ENCODE data around the gene OR51F1. TPM values are rescaled to one million over a fixed set of nuclear protein-coding genes. Genes with fewer than 3 reads are reported as not detected.

Gene OR51F1, protein sequence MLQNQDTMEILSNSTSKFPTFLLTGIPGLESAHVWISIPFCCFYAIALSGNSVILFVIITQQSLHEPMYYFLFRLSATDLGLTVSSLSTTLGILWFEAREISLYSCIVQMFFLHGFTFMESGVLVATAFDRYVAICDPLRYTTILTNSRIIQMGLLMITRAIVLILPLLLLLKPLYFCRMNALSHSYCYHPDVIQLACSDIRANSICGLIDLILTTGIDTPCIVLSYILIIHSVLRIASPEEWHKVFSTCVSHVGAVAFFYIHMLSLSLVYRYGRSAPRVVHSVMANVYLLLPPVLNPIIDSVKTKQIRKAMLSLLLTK
- total RNA-seq (2014; rRNA removed; shearing (Covaris generic)) (not detected in 2 replicates), polyA plus RNA-seq (2016; fragmentation: Nextera tagmentation; extraction: Ambion mirVana) (not detected in 2 replicates)
- long read RNA-seq, result 0 reads

DNA sequence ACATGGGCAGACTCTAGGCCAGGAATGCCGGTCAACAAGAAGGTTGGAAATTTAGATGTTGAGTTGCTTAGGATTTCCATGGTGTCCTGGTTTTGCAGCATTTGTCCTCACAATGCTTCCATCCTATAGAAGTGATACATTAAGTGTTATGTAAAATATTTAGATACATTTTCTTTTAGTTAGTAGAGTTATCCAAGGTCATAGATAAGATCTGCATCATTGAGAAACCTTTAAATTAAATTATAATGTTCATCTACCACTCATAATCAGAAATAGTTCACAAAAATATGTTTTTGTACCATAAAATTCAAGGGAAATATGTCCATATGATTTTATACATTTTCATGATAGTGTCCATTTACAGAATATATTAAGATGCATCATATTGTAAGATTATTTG, at the start of gene OR51F1:
OR51F1 (minus strand) TSS at position 101 of the 400 bp plus-strand sequence; CDS start at position 101, 0 bp downstream.
- no peaks in the 10 kb centered on the region for H3K27me3 ChIP-seq (ENCODE audit: insufficient read depth)
- H3K27ac Mint-ChIP-seq, result no peak within 1 kb of the TSS
- H3K4me3 Mint-ChIP-seq, result no peak within 1 kb of the TSS
- no peak within 1 kb of the TSS for H3K4me2 ChIP-seq
- H3K36me3 ChIP-seq (ENCODE audit: insufficient read depth), result no peaks in the 10 kb centered on the region
- H3K79me2 ChIP-seq (replicated peaks; ENCODE audit: insufficient read depth), result no peaks in the 10 kb centered on the region
- no peaks in the 10 kb centered on the region for H3K9me3 Mint-ChIP-seq
- H3K4me1 Mint-ChIP-seq, result no peaks in the 10 kb centered on the region
- H3K4me1 ChIP-seq (ENCODE audit: insufficient read depth), result no peaks in the 10 kb centered on the region
- H4K20me1 ChIP-seq (replicated peaks; ENCODE audit: insufficient read depth), result no peaks in the 10 kb centered on the region
- H2AFZ ChIP-seq, result no peak within 1 kb of the TSS
- no peaks in the 10 kb centered on the region; the same call in 1 of the 2 replicates for H3K9me2 ChIP-seq (ENCODE audit: insufficient read depth)
- ATAC-seq, result no peak
- H3K4me3 ChIP-seq, result no peak within 1 kb of the TSS
- TF ChIP-seq JUNB (IDR thresholded peaks at IDR 0.05; ENCODE audit: unreplicated experiment) (no peak), NANOG (IDR thresholded peaks at IDR 0.05; ENCODE audit: borderline replicate concordance) (no peak), EZH2phosphoT487 (IDR thresholded peaks at IDR 0.05; ENCODE audit: unreplicated experiment) (no peak), ZNF331 (CRISPR knock-in tag; IDR thresholded peaks at IDR 0.05; ENCODE audit: low read depth) (no peak), CREB1 (CRISPR knock-in tag; IDR thresholded peaks at IDR 0.05; ENCODE audit: low read depth) (no peak), ZNF114 (CRISPR knock-in tag; IDR thresholded peaks at IDR 0.05) (no peak), POLR2AphosphoS5 (IDR thresholded peaks at IDR 0.05; ENCODE audit: low read depth) (no peak)
- TF ChIP-seq, protein P1, sequence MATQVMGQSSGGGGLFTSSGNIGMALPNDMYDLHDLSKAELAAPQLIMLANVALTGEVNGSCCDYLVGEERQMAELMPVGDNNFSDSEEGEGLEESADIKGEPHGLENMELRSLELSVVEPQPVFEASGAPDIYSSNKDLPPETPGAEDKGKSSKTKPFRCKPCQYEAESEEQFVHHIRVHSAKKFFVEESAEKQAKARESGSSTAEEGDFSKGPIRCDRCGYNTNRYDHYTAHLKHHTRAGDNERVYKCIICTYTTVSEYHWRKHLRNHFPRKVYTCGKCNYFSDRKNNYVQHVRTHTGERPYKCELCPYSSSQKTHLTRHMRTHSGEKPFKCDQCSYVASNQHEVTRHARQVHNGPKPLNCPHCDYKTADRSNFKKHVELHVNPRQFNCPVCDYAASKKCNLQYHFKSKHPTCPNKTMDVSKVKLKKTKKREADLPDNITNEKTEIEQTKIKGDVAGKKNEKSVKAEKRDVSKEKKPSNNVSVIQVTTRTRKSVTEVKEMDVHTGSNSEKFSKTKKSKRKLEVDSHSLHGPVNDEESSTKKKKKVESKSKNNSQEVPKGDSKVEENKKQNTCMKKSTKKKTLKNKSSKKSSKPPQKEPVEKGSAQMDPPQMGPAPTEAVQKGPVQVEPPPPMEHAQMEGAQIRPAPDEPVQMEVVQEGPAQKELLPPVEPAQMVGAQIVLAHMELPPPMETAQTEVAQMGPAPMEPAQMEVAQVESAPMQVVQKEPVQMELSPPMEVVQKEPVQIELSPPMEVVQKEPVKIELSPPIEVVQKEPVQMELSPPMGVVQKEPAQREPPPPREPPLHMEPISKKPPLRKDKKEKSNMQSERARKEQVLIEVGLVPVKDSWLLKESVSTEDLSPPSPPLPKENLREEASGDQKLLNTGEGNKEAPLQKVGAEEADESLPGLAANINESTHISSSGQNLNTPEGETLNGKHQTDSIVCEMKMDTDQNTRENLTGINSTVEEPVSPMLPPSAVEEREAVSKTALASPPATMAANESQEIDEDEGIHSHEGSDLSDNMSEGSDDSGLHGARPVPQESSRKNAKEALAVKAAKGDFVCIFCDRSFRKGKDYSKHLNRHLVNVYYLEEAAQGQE (IDR thresholded peaks at IDR 0.05; ENCODE audit: unreplicated experiment), result no peak
- TF ChIP-seq, protein P2, sequence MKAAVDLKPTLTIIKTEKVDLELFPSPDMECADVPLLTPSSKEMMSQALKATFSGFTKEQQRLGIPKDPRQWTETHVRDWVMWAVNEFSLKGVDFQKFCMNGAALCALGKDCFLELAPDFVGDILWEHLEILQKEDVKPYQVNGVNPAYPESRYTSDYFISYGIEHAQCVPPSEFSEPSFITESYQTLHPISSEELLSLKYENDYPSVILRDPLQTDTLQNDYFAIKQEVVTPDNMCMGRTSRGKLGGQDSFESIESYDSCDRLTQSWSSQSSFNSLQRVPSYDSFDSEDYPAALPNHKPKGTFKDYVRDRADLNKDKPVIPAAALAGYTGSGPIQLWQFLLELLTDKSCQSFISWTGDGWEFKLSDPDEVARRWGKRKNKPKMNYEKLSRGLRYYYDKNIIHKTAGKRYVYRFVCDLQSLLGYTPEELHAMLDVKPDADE (IDR thresholded peaks at IDR 0.05), result no peak
- TF ChIP-seq, protein P3, sequence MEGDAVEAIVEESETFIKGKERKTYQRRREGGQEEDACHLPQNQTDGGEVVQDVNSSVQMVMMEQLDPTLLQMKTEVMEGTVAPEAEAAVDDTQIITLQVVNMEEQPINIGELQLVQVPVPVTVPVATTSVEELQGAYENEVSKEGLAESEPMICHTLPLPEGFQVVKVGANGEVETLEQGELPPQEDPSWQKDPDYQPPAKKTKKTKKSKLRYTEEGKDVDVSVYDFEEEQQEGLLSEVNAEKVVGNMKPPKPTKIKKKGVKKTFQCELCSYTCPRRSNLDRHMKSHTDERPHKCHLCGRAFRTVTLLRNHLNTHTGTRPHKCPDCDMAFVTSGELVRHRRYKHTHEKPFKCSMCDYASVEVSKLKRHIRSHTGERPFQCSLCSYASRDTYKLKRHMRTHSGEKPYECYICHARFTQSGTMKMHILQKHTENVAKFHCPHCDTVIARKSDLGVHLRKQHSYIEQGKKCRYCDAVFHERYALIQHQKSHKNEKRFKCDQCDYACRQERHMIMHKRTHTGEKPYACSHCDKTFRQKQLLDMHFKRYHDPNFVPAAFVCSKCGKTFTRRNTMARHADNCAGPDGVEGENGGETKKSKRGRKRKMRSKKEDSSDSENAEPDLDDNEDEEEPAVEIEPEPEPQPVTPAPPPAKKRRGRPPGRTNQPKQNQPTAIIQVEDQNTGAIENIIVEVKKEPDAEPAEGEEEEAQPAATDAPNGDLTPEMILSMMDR (conservative IDR thresholded peaks at IDR 0.05; ENCODE audit: low read depth in 2 of 2), result no peak
- H3F3A ChIP-seq (replicated peaks; ENCODE audit: low read depth), result no peaks in the 10 kb centered on the region
- H3K36me3 Mint-ChIP-seq (ENCODE audit: low read depth), result no peaks in the 10 kb centered on the region
- no peak for DNase-seq (ENCODE audit: low spot score)
- no peak within 1 kb of the TSS for H3K27ac ChIP-seq (ENCODE audit: low read depth)
- H3K27me3 Mint-ChIP-seq (ENCODE audit: insufficient read depth, low read depth, poor library complexity), result peaks cover 2% of the 10 kb centered on the region
